EL (cell line): Measurements from ENCODE around the gene PTPRN.
A peak's percentile ranks its signal among the peaks of the same experiment; 100 is the strongest.

Experiments
- DNase-seq: peaks from one replicate; pipeline ENCODE4 v3.0.0-alpha.2; 2016

Gene PTPRN

DNA sequence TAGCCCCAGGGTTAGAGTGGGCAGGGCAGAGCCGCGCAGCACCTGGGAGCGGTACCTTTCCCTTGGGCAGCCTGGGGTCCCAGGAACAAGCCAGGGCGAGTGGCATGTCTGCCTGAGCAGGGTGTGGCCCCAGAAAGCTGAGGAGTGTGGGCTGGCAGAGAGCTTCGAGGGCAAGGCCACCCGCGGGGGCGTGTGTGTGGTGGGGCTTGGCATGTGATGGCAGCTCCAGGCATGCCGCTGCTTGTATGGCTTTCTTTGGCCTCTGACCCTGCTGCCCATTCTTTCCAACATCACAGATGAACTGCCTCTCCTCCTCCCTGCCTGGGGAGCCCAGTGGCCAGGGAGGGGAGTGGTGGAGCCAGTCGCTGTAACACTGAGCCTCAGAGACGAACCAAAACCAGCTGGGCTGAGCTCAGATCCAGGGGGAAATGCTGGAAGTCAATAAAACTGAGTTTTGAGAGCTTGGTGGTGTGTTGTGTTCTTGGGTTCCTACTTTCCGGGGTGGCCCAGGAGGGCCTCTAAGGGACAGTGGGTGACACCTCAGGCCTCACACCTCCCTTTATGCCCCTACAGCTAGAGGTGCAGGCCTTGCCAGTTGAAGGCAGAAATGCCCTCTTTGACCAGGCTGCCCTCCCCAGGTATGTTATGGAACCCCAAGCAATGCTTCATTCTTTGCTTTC is 22.6 kb downstream of the PTPRN start:
- peak; percentile 36 for DNase-seq

DNA sequence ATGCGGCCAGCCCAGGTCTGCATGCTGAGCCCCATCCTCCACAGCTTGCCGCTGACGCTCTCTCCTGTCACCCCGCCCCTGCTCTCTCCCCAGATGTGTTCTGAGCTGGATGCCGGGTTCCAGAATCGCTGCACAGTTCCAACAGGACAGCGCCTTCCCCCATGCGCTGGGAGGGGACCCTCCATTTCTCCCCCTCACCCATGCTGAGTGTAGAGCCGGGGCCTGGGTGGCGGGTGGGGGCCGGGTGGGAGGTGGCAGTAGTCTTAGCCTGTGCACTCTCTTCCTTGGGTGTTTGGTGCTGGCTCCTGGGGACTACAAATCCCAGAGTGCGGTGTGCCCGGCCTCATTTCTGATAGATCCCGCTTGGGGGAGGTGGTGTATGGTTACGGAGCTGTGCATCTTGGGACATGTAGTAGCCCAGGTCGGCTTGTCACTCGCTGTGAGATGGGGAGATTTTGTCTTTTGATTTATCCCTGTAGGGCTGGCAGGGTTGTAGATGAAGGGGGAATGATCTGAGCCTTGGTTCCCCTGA is 23.2 kb downstream of the PTPRN start:
- DNase-seq: no peak

DNA sequence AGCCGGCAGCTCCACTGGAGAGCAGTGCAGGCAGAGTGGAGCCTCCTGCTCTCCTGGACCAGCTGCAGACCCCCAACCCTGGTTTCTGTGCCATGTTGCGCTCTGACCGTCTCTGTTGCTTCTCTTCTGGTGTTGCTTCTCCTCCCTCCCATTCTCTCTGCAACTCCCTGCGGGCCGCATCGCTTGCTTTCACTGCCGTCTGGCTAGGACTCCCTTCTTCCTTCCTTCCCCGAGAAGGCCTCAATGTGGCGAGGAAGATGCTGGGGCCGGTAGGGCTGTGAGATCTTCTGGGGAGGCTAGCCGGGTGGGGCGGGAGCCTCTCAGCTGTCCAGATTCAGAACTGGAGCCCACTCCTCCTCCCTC is 23.8 kb downstream of the PTPRN start:
- no peak for DNase-seq

DNA sequence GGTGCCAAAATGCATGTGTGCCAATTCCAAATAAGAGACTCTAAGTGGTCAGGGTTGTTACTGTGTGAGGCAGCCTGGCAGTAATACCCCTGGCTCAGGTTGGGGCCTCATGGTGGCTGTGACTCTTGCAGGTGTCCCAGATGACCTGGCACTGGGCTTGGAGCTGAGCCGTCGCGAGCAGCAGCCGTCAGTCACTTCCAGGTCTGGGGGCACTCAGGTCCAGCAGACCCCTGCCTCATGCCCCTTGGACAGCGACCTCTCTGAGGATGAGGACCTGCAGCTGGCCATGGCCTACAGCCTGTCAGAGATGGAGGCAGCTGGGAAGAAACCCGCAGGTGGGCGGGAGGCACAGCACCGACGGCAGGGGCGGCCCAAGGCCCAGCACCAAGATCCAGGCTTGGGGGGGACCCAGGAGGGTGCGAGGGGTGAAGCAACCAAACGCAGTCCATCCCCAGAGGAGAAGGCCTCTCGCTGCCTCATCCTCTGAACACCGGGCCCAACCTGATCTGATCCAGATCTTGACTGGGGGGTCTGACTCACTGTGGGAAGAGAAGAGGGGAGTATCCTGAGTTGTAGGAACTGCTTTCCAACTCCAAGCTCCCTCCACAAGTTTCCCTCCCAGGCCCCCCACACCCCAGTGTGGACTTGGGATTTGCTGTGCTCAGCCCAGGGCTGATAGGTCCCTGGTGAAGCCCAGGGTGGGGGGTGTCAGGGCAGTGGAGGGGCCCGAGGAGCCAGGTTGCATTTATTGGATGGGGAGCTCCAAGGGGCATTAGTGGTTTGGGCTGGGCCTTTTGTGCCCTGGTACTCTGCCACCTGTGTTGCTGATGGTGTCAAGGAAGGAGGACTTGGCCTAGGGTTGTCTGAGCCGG is 24.5 kb downstream of the PTPRN start:
- no peak for DNase-seq

DNA sequence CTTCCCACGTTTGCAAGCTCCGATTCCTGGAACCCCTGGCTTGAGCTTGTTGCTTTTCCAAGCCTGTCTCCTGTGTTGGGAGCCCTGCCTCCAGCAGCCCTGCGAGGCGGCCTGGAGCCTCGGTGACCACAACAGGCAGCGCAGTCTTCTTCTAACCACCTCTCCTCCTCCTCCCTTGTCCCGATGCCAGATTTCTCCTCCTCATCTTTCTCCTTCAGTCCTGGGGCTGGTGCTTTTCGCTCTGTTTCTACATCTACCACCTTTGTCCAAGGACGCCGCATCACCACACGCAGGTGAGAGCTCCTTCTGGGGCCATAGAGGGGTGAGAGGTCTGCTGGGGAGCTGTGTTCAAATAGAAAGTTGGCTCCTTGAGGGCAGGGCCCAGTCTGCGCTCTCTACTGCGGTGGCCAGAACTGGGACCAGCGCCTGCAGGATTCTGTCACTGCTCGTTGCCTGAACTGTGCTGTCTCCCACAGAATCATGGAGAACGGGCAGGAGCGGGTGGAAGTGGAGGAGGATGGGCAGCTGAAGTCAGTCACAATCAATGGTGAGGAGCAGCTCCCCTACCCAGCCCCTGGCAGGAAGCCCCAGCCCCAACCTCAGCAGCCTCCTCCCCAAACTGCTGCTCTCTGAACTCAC is 26.1 kb downstream of the PTPRN start:
- no peak for DNase-seq

DNA sequence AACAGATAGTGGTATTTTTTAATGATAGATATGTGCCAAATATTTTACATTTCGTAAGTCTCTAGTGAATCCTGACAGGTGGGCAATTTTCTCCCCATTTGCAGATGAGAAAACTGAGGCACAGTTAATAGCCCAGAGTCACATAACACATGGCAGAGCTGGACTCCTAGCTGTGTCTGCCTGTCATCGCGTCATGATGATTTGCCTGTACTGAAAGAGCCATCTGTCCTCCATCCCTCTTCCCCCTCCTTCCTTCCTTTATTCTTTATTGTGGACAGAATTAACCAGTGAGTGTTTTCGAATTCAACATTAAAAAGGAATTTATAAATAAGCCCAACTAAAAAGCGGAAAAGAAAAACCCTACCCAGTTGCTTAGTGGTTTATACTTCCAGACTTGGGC is 26.8 kb downstream of the PTPRN start:
- DNase-seq: no peak

DNA sequence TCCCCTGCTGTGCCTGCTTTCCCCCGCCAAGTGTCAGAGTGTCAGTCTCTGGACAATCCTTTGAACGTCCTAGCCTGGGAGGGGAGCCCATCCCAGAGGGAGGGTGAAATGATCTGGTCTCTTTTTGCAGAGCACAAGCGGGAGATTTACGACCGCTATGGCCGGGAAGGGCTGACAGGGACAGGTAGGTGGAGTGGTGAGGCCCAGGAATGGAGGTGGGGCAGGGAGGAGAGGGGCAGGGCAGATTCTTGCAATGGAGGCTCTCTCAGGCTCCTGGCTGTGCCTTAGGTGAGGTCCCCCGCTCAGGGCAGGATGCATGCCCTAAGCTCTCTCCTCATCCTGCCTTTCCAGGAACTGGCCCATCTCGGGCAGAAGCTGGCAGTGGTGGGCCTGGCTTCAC is 27.6 kb downstream of the PTPRN start:
- no peak for DNase-seq

DNA sequence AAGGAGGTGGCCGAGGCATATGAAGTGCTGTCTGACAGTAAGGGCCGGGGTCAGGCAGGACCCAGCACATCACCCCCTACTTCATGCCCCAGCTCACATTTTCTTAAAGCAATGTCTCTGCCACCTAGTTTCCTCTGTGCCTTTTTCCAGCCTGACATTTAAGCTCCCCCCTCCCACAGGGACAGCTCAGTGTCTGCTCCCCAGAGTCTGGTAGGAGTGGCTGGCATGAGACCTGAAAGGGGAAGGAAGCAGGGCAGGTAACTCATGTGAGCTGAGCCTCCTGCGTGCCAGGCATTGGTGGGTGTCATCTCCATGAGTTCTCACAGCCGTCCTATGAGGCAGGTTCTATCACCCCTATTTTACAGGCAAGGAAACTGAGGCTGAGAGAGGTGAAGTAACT is 28.6 kb downstream of the PTPRN start:
- no peak for DNase-seq

DNA sequence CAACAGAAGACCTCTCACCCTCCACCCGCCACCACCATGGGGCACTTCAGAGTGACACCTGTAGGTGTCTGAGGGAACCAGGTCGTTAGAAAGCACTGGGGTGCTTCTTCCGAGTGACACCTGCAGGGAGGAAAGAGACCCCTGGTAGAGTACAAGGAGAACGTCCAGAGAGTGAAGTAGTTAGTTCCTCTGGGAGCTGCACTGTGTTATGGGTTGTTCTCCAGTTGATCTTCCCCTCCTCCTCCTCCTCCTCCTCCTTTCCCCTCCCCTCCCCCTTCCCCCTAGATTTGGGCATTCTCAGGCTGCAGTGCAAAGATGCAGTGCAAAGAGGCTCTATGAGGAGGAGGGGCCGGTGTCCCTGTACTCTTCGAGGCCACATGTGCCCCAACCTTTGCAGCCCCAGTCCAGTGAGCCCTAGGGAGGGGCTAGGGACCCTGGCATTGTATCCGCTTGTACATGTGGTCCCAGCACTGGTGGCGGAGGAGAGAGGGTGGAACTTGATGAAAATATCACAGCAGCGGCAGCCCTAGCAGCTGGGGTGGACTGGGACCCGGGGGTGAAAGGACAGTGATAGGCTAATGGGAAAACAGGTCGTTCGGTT is 29.2 kb downstream of the PTPRN start:
- no peak for DNase-seq

DNA sequence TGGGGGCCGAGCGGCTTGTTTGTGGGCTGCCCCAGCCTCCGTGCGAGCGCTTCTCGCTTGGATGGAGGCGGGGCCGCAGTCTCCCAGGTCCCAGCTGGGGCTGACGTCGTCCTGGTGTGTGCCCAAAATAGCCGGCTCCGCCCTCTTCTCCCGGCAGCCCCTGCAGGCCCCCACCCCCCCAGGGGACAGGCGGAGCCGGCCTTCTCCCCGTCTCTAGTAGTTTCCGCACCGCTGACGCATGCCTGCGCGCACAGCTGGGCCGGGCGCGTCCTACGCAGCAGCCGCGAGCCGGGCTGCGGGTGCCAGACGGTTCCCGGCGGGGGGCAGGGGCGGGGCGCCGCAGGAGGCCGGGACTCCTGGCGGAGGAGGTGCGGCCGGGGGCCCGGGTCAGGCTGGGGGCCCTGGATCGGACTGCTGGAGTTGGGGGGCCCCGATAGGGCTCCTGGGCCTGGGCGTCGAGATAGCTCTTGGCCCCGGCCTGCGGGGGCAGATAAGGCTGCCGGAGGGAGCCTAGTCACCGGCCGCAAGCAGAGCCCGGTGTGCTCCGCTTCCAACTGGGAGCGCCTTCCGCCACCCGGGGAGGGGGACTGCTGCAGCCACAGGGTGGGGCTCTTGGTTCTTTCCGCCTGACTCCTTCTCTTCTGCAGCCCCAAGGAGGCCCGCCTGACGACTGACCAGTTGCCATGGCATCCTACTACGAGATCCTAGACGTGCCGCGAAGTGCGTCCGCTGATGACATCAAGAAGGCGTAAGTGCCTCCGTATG is 29.9 kb downstream of the PTPRN start, which contains the start of gene DNAJB2:
Gene DNAJB2 (plus strand): TSS at position 216 of the 765 bp plus-strand sequence. CDS start 468 bp downstream, at position 684.
- DNase-seq: peak; percentile 99

DNA sequence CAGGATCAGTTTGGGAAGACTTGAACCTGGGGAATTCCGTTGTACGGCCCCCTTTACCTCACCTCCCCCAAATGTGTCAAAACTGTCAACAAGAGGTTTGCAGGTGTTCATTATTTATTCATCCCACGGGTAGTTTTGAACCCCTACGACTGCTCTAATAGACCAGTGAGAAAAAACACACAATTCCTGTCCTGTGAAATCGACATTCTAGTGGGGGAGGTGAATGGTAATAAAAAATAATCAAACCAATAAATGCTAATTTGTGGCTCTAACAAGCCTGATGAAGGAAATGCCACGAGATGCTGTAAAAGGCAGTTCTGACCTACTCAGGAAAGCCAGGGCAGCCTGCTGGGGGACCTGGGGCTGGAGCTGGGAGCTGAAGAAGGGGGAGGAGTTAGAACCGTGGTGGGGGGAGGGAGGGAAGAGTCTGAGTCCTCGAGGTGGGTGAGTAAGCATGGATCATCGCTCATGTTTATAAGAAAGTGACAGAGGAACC is 30.5 kb downstream of the PTPRN start:
- DNase-seq: no peak

DNA sequence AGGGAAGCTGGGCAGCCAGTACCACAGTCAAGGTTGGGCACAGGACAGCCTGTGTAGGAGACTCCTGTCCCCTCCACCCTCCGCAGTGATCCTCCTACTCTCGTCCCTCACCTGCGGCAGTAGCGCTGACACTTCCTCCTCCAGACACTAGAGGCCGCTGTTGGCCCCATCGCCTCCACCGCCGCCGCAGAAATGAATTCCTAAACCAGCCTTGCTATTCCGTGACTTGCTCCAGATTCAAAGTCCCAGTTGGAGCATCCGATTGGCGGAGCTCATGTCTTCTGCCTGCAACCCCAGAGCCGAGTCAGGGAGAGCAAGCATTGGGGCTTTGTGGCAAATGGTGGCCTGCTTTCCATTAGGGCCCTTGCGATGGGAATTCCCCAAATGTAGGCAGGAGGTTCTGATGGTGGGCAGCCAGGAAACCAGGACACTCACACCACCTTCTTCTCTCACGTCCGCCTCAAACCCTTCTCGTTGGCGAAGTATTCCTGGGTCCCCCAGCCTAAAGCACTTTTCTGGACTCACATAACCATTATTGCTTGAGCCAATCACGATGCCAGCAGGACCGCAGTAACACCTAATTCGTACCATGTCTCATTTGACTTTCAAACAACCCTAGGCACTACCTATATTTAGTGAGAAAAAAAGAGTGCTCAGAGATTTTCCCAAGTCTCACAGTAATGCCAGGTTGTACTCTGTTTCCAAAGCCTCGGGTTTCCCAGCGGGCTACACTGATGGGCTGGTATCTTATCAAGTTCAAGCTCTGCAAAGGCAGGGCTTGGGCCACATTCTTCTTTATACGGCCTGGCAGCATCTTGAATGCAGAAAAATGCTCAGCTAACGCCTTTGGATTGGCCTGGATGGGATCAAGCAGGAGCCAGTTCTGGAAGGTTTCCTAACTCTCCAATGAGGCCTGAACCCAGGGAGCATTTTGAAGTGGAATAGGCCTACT is 31.2 kb downstream of the PTPRN start:
- peak; percentile 78 for DNase-seq

DNA sequence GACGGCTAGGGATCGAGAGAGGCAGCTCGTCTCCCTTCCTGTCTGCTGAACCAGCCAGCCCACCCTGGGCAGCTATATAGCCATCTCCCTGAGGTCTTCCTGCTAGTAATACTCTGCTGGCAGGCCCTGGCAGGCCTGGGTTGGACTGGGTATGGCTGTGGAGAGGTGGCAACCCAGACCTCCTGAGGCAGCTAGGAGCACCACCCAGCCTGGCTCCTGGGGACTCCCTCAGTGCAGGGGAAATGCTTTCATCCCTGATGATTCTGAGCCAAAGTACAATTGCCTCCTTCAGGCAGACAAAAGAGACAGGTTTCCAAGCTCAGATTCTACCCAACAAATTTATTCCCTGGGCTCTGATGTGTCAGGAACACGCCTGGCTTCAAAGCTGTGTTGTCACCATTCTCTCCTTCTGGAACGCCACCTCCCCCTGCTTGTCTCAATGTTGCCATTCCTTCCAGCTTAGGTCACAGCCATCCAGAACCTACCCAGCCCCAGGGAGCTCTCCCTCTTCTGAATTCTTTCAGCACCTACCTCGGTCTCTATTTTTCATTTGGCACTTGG is 34.8 kb downstream of the PTPRN start:
- peak; percentile 86 for DNase-seq

DNA sequence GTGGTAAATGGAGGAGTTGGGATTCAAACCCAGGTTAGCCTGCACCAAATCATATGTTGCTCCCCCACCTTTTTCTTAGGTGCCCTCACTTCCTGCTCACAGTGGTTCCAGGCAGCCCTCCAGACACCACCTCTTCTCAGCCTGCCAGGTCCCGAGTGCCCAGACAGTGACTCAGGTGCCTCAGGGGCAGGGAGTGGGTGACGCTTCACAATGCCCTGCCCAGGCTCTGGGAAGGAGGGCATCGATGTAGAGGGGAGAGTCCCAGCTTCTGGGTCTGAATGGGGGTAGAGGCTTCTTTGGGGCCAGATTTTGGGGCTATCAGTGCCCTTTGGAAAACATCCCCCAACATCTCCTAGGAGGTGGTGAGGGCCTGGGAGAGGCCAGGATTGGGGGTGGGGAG is 35.3 kb downstream of the PTPRN start:
- peak; percentile 65 for DNase-seq

DNA sequence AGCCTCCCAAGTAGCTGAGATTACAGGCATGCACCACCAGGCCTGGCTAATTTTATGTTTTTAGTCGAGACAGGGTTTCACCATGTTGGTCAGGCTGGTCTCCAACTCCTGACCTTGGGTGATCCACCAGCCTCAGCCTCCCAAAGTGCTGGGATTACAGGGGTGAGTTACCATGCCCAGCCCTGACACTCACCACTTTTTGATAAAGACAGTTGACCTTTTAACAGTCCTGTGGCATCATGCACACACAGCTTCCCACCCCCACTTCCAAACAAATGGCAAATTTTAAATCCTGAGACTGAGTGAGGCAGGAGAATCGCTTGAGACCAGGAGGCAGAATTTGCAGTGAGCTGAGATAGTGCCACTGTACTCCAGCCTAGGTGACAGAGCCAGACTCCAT is 36.2 kb downstream of the PTPRN start:
- DNase-seq: peak; percentile 43

DNA sequence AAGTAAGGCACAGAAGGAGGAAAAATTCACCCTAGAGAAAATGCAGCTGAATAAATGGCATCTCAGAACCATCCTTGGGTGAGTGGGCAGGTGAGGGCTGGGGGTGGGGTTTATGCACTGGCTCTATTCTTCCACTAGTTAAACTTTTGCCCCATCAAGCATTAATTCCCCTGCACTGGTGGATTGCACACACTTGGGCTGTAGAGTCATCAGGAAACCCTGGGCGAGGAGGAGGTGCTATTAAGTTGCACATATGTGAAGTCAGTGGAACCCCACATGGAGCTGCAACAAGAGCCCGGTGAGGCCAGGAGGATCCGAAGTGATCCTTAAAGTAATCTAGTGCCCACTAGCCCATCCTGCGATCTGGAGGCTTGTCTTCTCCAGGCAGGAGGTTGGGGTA is 36.8 kb downstream of the PTPRN start:
- no peak for DNase-seq

DNA sequence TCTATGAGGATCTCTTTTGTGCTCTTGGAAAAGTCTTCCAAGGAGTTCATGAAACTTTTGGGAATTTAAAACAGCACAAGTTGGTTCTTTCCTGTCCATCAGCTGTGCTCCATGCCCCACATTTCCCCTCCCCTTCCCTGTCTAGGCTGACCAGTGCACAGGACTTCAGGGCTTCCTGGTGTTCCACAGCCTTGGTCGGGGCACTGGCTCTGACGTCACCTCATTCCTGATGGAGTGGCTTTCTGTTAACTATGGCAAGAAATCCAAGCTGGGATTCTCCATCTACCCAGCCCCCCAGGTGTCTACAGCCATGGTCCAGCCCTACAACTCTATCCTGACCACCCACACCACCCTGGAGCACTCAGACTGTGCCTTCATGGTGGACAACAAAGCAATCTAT is 38.2 kb downstream of the PTPRN start:
- no peak for DNase-seq

DNA sequence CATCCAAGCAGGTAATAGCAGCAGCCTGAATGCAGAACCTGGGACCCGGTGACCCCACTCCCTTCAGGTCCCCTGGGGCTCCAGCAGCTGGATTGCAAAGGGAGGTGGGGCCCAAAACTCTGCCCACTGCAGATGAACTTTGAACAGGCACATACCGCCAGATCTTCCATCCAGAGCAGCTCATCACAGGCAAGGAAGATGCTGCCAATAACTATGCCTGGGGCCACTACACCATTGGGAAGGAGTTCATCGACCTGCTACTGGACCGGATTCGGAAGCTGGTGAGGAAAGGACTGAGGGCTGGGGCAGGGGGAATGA is 39.2 kb downstream of the PTPRN start:
- no peak for DNase-seq

DNA sequence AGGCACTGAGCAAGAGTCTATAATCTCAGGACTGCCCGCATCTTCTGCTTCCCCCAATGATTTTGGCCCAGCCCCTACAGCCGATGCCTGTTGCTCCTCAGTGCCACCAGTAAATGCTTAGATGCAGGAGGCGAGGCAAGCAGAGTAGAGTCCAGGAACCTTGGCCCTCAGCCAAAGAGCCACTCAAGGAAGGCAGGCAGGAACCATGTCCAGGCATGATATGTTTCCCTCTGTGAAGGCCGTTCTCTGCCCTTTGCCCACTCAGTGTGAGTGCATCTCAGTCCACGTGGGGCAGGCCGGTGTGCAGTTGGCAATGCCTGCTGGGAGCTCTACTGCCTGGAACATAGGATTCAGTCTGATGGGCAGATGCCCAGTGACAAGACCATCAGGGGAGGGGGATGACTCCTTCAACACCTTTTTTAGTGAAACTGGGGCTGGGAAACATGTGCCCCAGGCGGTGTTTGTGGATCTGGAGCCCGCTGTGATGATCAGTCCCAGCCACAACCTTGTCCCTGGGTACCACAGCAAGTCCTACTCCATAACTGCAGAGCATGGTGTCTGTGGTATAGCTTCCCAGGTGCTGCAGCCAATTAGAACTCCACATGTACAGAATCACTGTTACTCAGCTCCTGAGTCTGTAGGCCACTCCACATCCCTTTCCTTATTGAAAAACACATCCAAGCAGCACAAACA is 39.7 kb downstream of the PTPRN start:
- no peak for DNase-seq

DNA sequence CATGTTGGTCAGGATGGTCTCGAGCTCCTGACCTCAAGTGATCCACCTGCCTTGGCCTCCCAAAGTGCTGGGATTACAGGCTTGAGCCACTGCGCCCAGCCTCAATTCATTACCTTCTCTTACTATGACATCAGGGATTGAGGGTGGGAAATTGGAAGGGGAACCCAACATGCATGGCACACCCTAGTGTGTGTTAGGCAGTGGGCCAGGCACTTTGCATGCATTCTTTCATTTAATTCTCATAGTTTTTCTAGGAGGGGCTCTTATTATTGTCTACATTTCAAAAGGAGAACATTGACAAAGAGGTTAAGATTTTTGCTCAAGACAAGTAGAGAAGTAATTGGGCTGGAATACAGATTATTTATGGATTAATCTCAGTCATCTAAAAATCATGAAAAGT is 40.9 kb downstream of the PTPRN start:
- no peak for DNase-seq
